PC-9 (cell line): ENCODE data around the gene DECR2. TPM values are rescaled to one million over a fixed set of nuclear protein-coding genes. Genes with fewer than 3 reads are reported as not detected.
"Not testable (repeated sequence)": the region's sequence is repeated elsewhere in the genome, so short reads cannot be mapped to it uniquely, and the experiment has no call there.

Experiments
- BruUV-seq: library from RNA; stranded (reverse); fragments of 400-500 nt; replicated peaks from 2 replicates; lab custom pipeline; 2021; lab: Mats Ljungman, UMichigan
- CTCF ChIA-PET: fragments of 300-600 bp; sonication (Branson Sonifier 250); formaldehyde crosslinking; loops from one replicate; lab custom pipeline; 2022; ENCODE audit warnings: antibody characterized with exemption; lab: Charles Lee
- POLR2A ChIA-PET: fragments of 300-600 bp; sonication (Branson Sonifier 250); formaldehyde crosslinking; loops from one replicate; lab custom pipeline; 2022; ENCODE audit warnings: antibody characterized with exemption; ENCODE audit not compliant: unreplicated experiment; lab: Charles Lee
- DNase-seq, 2 experiments: peaks; one replicate each; pipeline versions ENCODE4 v3.0.0 to v3.0.0-alpha.2; 2015 to 2022; ENCODE audit warnings: mixed read lengths in 1 of 2
- H2AFZ ChIP-seq: fragments of 200-600 bp; sonication (generic); 2 replicates; pipeline ENCODE4 v1.8.1; 2017; ENCODE audit warnings: antibody characterized with exemption
- H3F3A ChIP-seq: fragments of 200-600 bp; sonication (generic); 2 replicates; pipeline ENCODE4 v1.8.1; 2017; ENCODE audit warnings: antibody characterized with exemption, mild to moderate bottlenecking, low read depth; ENCODE audit not compliant: insufficient read depth
- H3K27ac ChIP-seq: fragments of 200-600 bp; sonication (generic); 2 replicates; pipeline ENCODE4 v1.6.1; 2016; ENCODE audit warnings: mixed run types
- H3K27me3 ChIP-seq: fragments of 200-600 bp; sonication (generic); 2 replicates; pipeline ENCODE4 v1.6.1; 2016; ENCODE audit warnings: low read depth, mixed run types; ENCODE audit not compliant: insufficient read depth
- H3K36me3 ChIP-seq: fragments of 200-600 bp; sonication (generic); 2 replicates; pipeline ENCODE4 v1.6.1; 2016; ENCODE audit warnings: low read depth, mixed run types
- H3K4me1 ChIP-seq: fragments of 200-600 bp; sonication (generic); replicated peaks from 2 replicates; pipeline ENCODE4 v1.6.1; 2016; ENCODE audit warnings: mixed run types; ENCODE audit not compliant: insufficient read depth
- H3K4me2 ChIP-seq: fragments of 200-600 bp; sonication (generic); 2 replicates; pipeline ENCODE4 v1.6.1; 2017; ENCODE audit warnings: mixed run types
- H3K4me3 ChIP-seq: fragments of 200-600 bp; sonication (generic); 2 replicates; pipeline ENCODE4 v1.6.1; 2016; ENCODE audit warnings: mixed run types
- H3K79me2 ChIP-seq: fragments of 200-600 bp; sonication (generic); 2 replicates; pipeline ENCODE4 v1.6.1; 2017; ENCODE audit warnings: low read depth, mixed run types
- H3K9me2 ChIP-seq: fragments of 200-600 bp; sonication (generic); 2 replicates; pipeline ENCODE4 v1.8.1; 2017; ENCODE audit warnings: mild to moderate bottlenecking; ENCODE audit not compliant: insufficient read depth
- H3K9me3 ChIP-seq: fragments of 200-600 bp; sonication (generic); 2 replicates; pipeline ENCODE4 v1.8.1; 2016; ENCODE audit warnings: low read depth; ENCODE audit not compliant: insufficient read depth
- H4K20me1 ChIP-seq: fragments of 200-600 bp; sonication (generic); 2 replicates; pipeline ENCODE4 v1.8.1; 2017; ENCODE audit not compliant: insufficient read depth
- EZH2 ChIP-seq: fragments of 200-600 bp; sonication (generic); IDR thresholded peaks from 2 replicates; pipeline ENCODE4 v1.8.0; 2017; ENCODE audit warnings: antibody characterized with exemption, low read depth
- intact Hi-C: fragments of 100-400 bp; cut with micrococcal nuclease; formaldehyde crosslinking; loops from one replicate; pipeline ENCODE4 v1.10.0; 2022; ENCODE audit not compliant: unreplicated experiment
- total RNA-seq: library from RNA; stranded (reverse); gene quantifications from 2 replicates; pipeline ENCODE4 v1.2.3, GENCODE V29; 2021
- TF ChIP-seq, protein P1 (sequence below): fragments of 200-600 bp; sonication (generic); conservative IDR thresholded peaks from 2 replicates; pipeline ENCODE4 v1.6.1; 2017; ENCODE audit warnings: mixed run types, antibody characterized with exemption, mild to moderate bottlenecking, moderate library complexity

DECR2 gene
- total RNA-seq, 1 experiment from 2014 or later, result 65.4 TPM

DNA sequence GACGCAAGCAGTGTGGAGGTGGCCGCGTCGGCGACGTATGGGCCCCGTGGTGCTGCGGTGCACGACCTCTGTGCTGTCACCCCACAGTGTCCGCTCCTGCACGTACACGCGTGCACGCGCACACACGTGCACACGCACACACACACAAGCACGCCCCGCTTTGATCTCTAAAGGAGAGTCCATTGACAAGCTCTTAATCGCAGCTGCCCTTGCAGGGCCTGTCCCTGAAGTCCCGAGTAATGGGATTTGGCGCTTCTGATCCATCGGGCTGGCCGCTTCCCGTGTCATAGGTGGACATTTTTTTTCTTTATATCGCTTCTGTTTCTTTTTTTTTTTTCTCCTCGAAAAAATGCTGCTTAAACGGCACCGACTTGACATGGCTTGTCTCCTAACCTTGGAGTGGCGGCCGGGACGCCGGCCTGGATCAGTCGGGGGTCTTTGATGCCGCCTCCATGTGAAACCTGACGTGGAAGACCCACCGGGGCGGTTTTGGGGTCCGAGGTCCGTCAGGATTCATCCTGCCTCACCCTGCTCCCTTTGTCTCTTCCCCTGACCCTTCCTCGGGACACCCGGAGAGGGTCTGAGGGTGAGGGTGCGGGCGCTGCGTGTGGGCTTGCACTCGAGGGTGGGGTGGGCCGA lies 40.9 kb upstream of the DECR2 start:
- Histone ChIP-seq H2AFZ (no peak overlapping the region), H3K36me3 (no peaks in the 10 kb centered on the region), H3K9me3 (no peaks in the 10 kb centered on the region), H3K79me2 (no peaks in the 10 kb centered on the region), H3K9me2 (no peaks in the 10 kb centered on the region), H3K4me2 (no peak overlapping the region), H3K27me3 (peaks cover 6% of the 10 kb centered on the region; the same call in 1 of the 2 replicates), H4K20me1 (no peaks in the 10 kb centered on the region), H3K4me3 (no peak overlapping the region), H3F3A (0 out of 2 replicates have a peak, but pooled peaks cover 5% of the 10 kb centered on the region), H3K4me1 (no peaks in the 10 kb centered on the region), H3K27ac (no peak overlapping the region)
- ChIA-PET POLR2A (no interaction called here), CTCF (interaction anchor here (2.0 kb wide), 1 partner anchor 254 kb away, joined by 10 read pairs; no protein-coding TSS in a partner anchor)
- BruUV-seq, result no TSS peak
- intact Hi-C loops, result no loop called here
- DNase-seq, result no peak
- TF ChIP-seq, protein P1, sequence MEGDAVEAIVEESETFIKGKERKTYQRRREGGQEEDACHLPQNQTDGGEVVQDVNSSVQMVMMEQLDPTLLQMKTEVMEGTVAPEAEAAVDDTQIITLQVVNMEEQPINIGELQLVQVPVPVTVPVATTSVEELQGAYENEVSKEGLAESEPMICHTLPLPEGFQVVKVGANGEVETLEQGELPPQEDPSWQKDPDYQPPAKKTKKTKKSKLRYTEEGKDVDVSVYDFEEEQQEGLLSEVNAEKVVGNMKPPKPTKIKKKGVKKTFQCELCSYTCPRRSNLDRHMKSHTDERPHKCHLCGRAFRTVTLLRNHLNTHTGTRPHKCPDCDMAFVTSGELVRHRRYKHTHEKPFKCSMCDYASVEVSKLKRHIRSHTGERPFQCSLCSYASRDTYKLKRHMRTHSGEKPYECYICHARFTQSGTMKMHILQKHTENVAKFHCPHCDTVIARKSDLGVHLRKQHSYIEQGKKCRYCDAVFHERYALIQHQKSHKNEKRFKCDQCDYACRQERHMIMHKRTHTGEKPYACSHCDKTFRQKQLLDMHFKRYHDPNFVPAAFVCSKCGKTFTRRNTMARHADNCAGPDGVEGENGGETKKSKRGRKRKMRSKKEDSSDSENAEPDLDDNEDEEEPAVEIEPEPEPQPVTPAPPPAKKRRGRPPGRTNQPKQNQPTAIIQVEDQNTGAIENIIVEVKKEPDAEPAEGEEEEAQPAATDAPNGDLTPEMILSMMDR, result no peak
- TF ChIP-seq EZH2, result no peak

DNA sequence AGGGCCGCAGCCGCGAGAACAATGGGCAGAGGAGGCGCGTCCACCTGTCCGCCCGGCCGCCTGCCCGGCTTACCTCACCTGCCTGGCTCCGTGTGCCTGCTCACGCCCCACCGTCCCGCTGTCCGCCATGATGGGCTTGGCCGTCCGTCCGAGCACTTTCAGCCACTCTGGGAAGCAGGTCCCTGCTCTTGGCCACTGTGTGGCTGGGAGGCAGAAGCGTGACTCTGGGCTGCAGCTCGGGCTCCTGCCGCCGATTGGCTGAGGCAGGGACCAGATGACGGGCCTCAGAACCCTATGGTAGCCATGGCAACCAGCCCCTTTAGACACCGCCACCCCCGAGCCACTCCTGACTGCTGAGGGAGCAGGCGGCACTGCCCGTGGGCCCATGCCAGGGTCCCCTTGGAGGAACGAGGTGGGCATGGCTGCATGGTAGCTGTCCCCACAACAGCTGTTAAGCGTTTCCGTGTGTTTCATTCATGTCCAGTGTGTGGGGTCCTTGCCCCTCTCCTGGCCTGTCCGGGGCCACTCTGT lies 40.3 kb upstream of the DECR2 start:
- Histone ChIP-seq H2AFZ (no peak overlapping the region), H3K79me2 (no peaks in the 10 kb centered on the region), H3K36me3 (no peaks in the 10 kb centered on the region), H4K20me1 (no peaks in the 10 kb centered on the region), H3K4me2 (no peak overlapping the region), H3K27ac (no peak overlapping the region), H3K27me3 (peaks cover 6% of the 10 kb centered on the region; the same call in 1 of the 2 replicates), H3K9me3 (no peaks in the 10 kb centered on the region), H3K4me3 (no peak overlapping the region), H3F3A (0 out of 2 replicates have a peak, but pooled peaks cover 5% of the 10 kb centered on the region), H3K9me2 (no peaks in the 10 kb centered on the region), H3K4me1 (no peaks in the 10 kb centered on the region)
- ChIA-PET POLR2A (no interaction called here), CTCF (interaction anchor here (2.0 kb wide), 1 partner anchor 254 kb away, joined by 10 read pairs; no protein-coding TSS in a partner anchor)
- TF ChIP-seq EZH2, result no peak
- TF ChIP-seq, protein P1, result no peak
- no peak for DNase-seq
- BruUV-seq, result no TSS peak
- intact Hi-C loops, result no loop called here

- TF ChIP-seq, protein P1, result peak; percentile 79
- TF ChIP-seq EZH2, result no peak
- peaks cover 3% of the 10 kb centered on the region; the same call in 1 of the 2 replicates for H3K36me3 ChIP-seq
- H3K9me3 ChIP-seq, result no peaks in the 10 kb centered on the region
- intact Hi-C loops, result loop anchor here (1.0 kb wide), 1 partner anchor 255 kb away; no protein-coding TSS in a partner anchor
- peaks cover 6% of the 10 kb centered on the region; the same call in 1 of the 2 replicates for H3K27me3 ChIP-seq
- DNase-seq, result peak; percentile 74 to 91
- 0 out of 2 replicates have a peak, but pooled peaks cover 5% of the 10 kb centered on the region for H3F3A ChIP-seq
- H4K20me1 ChIP-seq, result no peaks in the 10 kb centered on the region
- H3K4me1 ChIP-seq, result no peaks in the 10 kb centered on the region
- ChIA-PET POLR2A (interaction anchor here (0.6 kb wide), 1 partner anchor 136 kb away, joined by 5 read pairs; no protein-coding TSS in a partner anchor), CTCF (interaction anchor here (0.5 to 2.0 kb wide), 8 partner anchors 11 to 296 kb away, joined by 4 to 10 read pairs (median 6); no protein-coding TSS in a partner anchor)
- no peaks in the 10 kb centered on the region for H3K79me2 ChIP-seq
- H3K9me2 ChIP-seq, result no peaks in the 10 kb centered on the region
- no TSS peak for BruUV-seq
- H3K4me2 ChIP-seq, result peak overlapping the region; percentile 35; the same call in 1 of the 2 replicates
- H3K27ac ChIP-seq, result no peak overlapping the region
- H3K4me3 ChIP-seq, result no peak overlapping the region
- H2AFZ ChIP-seq, result no peak overlapping the region
These were observed 39.6 kb upstream of the DECR2 start for GRCh38 chr16:361872-362701.

- H4K20me1 ChIP-seq, DNase-seq, H3K36me3 ChIP-seq, H3K27me3 ChIP-seq, H3F3A ChIP-seq, H3K4me1 ChIP-seq, H3K4me2 ChIP-seq, H3K9me3 ChIP-seq, H3K4me3 ChIP-seq, H3K79me2 ChIP-seq, BruUV-seq, H3K27ac ChIP-seq, H2AFZ ChIP-seq, H3K9me2 ChIP-seq: not testable (repeated sequence)
- ChIA-PET CTCF (interaction anchor here (0.6 to 2.0 kb wide), 6 partner anchors 12 to 297 kb away, joined by 4 to 10 read pairs (median 7); no protein-coding TSS in a partner anchor), POLR2A (interaction anchor here (0.6 kb wide), 1 partner anchor 137 kb away, joined by 5 read pairs; no protein-coding TSS in a partner anchor)
- intact Hi-C loops, result loop anchor here (1.0 kb wide), 1 partner anchor 255 kb away; no protein-coding TSS in a partner anchor
These were observed 39.0 kb upstream of the DECR2 start for GRCh38 chr16:362702-362999.
